ENCODE measurements around the gene MAZ. TPM values are rescaled to one million over a fixed set of nuclear protein-coding genes. Genes with fewer than 3 reads are reported as not detected.

MAZ gene
- total and polyA plus RNA-seq, 2 of the 13 experiments (the other 11 are each of a cell fraction or from before 2014, with no cell fraction given) = 203 to 277 TPM

GRCh38 chr16:29815793-29816693, 9.7 kb downstream of the MAZ start, which contains the start of gene PAGR1 (continued):
- TF ChIP-seq SIN3B (IDR thresholded peaks at IDR 0.05; ENCODE audit: low read length) (peak; percentile 80), CSRNP1 (CRISPR knock-in tag; IDR thresholded peaks at IDR 0.05) (peak; percentile 92; the same call in 1 of the 2 replicates), MXD1 (CRISPR knock-in tag; IDR thresholded peaks at IDR 0.05) (peak; percentile 88), ZFP36L1 (CRISPR knock-in tag; IDR thresholded peaks at IDR 0.05) (peak; percentile 89; the same call in 1 of the 2 replicates), ZNF782 (CRISPR knock-in tag; IDR thresholded peaks at IDR 0.05; ENCODE audit: borderline replicate concordance) (peak; percentile 48; the same call in 1 of the 2 replicates), ZNF557 (CRISPR knock-in tag; IDR thresholded peaks at IDR 0.05) (peak; percentile 61; the same call in 1 of the 2 replicates), GABPA (IDR thresholded peaks at IDR 0.05; ENCODE audit: low read depth, low read length) (no peak), GABPA (CRISPR knock-in tag; IDR thresholded peaks at IDR 0.05; ENCODE audit: low read depth) (peak; percentile 88), ZFP82 (CRISPR knock-in tag; IDR thresholded peaks at IDR 0.05; ENCODE audit: borderline replicate concordance) (no peak), YEATS4 (CRISPR knock-in tag; IDR thresholded peaks at IDR 0.05; ENCODE audit: borderline replicate concordance) (0 out of 2 replicates have a peak, but pooled peaks have one; percentile 79), NR2F2 (IDR thresholded peaks at IDR 0.05; ENCODE audit: borderline replicate concordance, low read depth) (no peak), ZFAT (CRISPR knock-in tag; conservative IDR thresholded peaks at IDR 0.05) (no peak), ZNF598 (CRISPR knock-in tag; IDR thresholded peaks at IDR 0.05; ENCODE audit: borderline replicate concordance) (peak; percentile 95), EHMT2 (IDR thresholded peaks at IDR 0.05; ENCODE audit: borderline replicate concordance, low read depth, low read length) (no peak; the same call in 1 of the 2 replicates), ELK4 (CRISPR knock-in tag; IDR thresholded peaks at IDR 0.05; ENCODE audit: borderline replicate concordance) (no peak), MBD4 (IDR thresholded peaks at IDR 0.05; ENCODE audit: borderline replicate concordance, low read length) (no peak), GRHL1 (CRISPR knock-in tag; conservative IDR thresholded peaks at IDR 0.05) (no peak), GFI1 (CRISPR knock-in tag; IDR thresholded peaks at IDR 0.05; ENCODE audit: borderline replicate concordance) (peak; percentile 88), KLF9 (CRISPR knock-in tag; IDR thresholded peaks at IDR 0.05; ENCODE audit: low read depth) (no peak; the same call in 1 of the 2 replicates), ATF5 (CRISPR knock-in tag; IDR thresholded peaks at IDR 0.05; ENCODE audit: low read depth) (no peak), ETS1 (CRISPR knock-in tag; IDR thresholded peaks at IDR 0.05) (no peak), ZNF720 (CRISPR knock-in tag; IDR thresholded peaks at IDR 0.05) (no peak)

Data from HepG2 (cell line).